KMS-11 (cell line): ENCODE measurements around the gene TEKT5.

ENCODE experiments used
- H2AFZ ChIP-seq: fragments of 200-600 bp; sonication (generic); 2 replicates; pipeline ENCODE4 v1.6.1; 2016; ENCODE audit warnings: antibody characterized with exemption, mixed run types, low read depth
- H3K27ac ChIP-seq: fragments of 200-600 bp; sonication (generic); 2 replicates; pipeline ENCODE4 v1.6.1; 2016; ENCODE audit warnings: mild to moderate bottlenecking, mixed run types
- H3K27me3 ChIP-seq: fragments of 200-600 bp; sonication (generic); 2 replicates; pipeline ENCODE4 v1.6.1; 2017; ENCODE audit warnings: mild to moderate bottlenecking, low read depth, mixed run types, moderate library complexity; ENCODE audit not compliant: insufficient read depth
- H3K36me3 ChIP-seq: fragments of 200-600 bp; sonication (generic); 2 replicates; pipeline ENCODE4 v1.6.1; 2017; ENCODE audit warnings: mild to moderate bottlenecking, mixed run types; ENCODE audit not compliant: insufficient read depth
- H3K4me1 ChIP-seq: fragments of 200-600 bp; sonication (generic); 2 replicates; pipeline ENCODE4 v1.6.1; 2016; ENCODE audit warnings: mild to moderate bottlenecking, low read depth, mixed run types; ENCODE audit not compliant: poor library complexity, severe bottlenecking
- H3K4me2 ChIP-seq: fragments of 200-600 bp; sonication (generic); 2 replicates; pipeline ENCODE4 v1.7.0; 2016; ENCODE audit warnings: mild to moderate bottlenecking, mixed run types
- H3K4me3 ChIP-seq: fragments of 200-600 bp; sonication (generic); IDR thresholded peaks from 2 replicates; pipeline ENCODE4 v1.6.1; 2017; ENCODE audit warnings: low read depth, low read length, mixed read lengths; ENCODE audit not compliant: insufficient read depth
- H3K79me2 ChIP-seq: fragments of 200-600 bp; sonication (generic); 2 replicates; pipeline ENCODE4 v1.6.1; 2016; ENCODE audit warnings: low read depth, mixed run types; ENCODE audit not compliant: insufficient read depth
- H3K9ac ChIP-seq: fragments of 200-600 bp; sonication (generic); 2 replicates; pipeline ENCODE4 v1.6.1; 2016; ENCODE audit warnings: mild to moderate bottlenecking, mixed run types
- H4K20me1 ChIP-seq: fragments of 200-600 bp; sonication (generic); 2 replicates; pipeline ENCODE4 v1.6.1; 2016; ENCODE audit warnings: mild to moderate bottlenecking, mixed run types; ENCODE audit not compliant: insufficient read depth
- CTCF ChIP-seq: fragments of 200-600 bp; sonication (generic); conservative IDR thresholded peaks from 2 replicates; pipeline ENCODE4 v1.6.1; 2017; ENCODE audit warnings: low read depth, mild to moderate bottlenecking, antibody characterized with exemption, low read length, moderate library complexity, mixed read lengths

Gene TEKT5

GRCh38 chr16:10600782-10601443 lies 93.8 kb downstream of the TEKT5 start:
- H3K4me2 ChIP-seq = peak overlapping the region; percentile 87
- no peak overlapping the region for H3K4me3 ChIP-seq
- peak overlapping the region; percentile 22; the same call in 1 of the 2 replicates for H3K9ac ChIP-seq
- peaks cover 57% of the 10 kb centered on the region for H3K4me1 ChIP-seq
- H3K27me3 ChIP-seq = no peaks in the 10 kb centered on the region
- H3K79me2 ChIP-seq = no peaks in the 10 kb centered on the region
- no peaks in the 10 kb centered on the region for H4K20me1 ChIP-seq
- no peak for TF ChIP-seq CTCF
- H3K27ac ChIP-seq = peak overlapping the region; percentile 52
- H3K36me3 ChIP-seq = no peaks in the 10 kb centered on the region
- H2AFZ ChIP-seq = peak overlapping the region; percentile 43; the same call in 1 of the 2 replicates

GRCh38 chr16:10599626-10600025 lies 95.1 kb downstream of the TEKT5 start:
- Histone ChIP-seq H3K27me3 (no peaks in the 10 kb centered on the region), H3K79me2 (no peaks in the 10 kb centered on the region), H3K4me3 (no peak overlapping the region), H3K4me2 (peak overlapping the region; percentile 87), H3K27ac (peak overlapping the region; percentile 52; the same call in 1 of the 2 replicates), H3K4me1 (peaks cover 57% of the 10 kb centered on the region), H4K20me1 (no peaks in the 10 kb centered on the region), H2AFZ (peak overlapping the region; percentile 43; the same call in 1 of the 2 replicates), H3K9ac (no peak overlapping the region), H3K36me3 (no peaks in the 10 kb centered on the region)
- no peak for TF ChIP-seq CTCF

- Histone ChIP-seq H3K79me2 (no peaks in the 10 kb centered on the region), H3K9ac (no peak overlapping the region), H3K4me2 (no peak overlapping the region), H3K4me1 (peaks cover 57% of the 10 kb centered on the region), H3K27me3 (no peaks in the 10 kb centered on the region), H2AFZ (no peak overlapping the region), H3K36me3 (no peaks in the 10 kb centered on the region), H4K20me1 (no peaks in the 10 kb centered on the region), H3K27ac (no peak overlapping the region), H3K4me3 (no peak overlapping the region)
- TF ChIP-seq CTCF = no peak
These were observed 96.6 kb downstream of the TEKT5 start for GRCh38 chr16:10598157-10598556.

- peaks cover 55% of the 10 kb centered on the region for H3K4me1 ChIP-seq
- H3K27ac ChIP-seq = no peak overlapping the region
- no peaks in the 10 kb centered on the region for H3K27me3 ChIP-seq
- no peak overlapping the region for H3K9ac ChIP-seq
- H3K36me3 ChIP-seq = no peaks in the 10 kb centered on the region
- H3K79me2 ChIP-seq = no peaks in the 10 kb centered on the region
- H3K4me2 ChIP-seq = peak overlapping the region; percentile 16; the same call in 1 of the 2 replicates
- H4K20me1 ChIP-seq = no peaks in the 10 kb centered on the region
- no peak overlapping the region for H2AFZ ChIP-seq
- no peak for TF ChIP-seq CTCF
- H3K4me3 ChIP-seq = no peak overlapping the region
These were observed 97.5 kb downstream of the TEKT5 start for GRCh38 chr16:10597187-10597601.
